B cell (primary cell): ENCODE data around the gene TUBGCP4. TPM values are rescaled to one million over a fixed set of nuclear protein-coding genes. Genes with fewer than 3 reads are reported as not detected.

Source experiments
- ATAC-seq: fragments of 200-7000 bp; cut with Tn5 transposase; one replicate; pipeline ENCODE4 v1.10.0; 2021; ENCODE audit warnings: low read depth, mild to moderate bottlenecking, moderate number of reproducible peaks, moderate library complexity
- CTCF ChIA-PET: fragments of 350-600 bp; sonication (Branson Sonifier 250); formaldehyde crosslinking; loops from one replicate; lab custom pipeline; 2021; ENCODE audit warnings: antibody characterized with exemption, inconsistent platforms; lab: Charles Lee
- POLR2A ChIA-PET: fragments of 350-600 bp; sonication (Branson Sonifier 250); formaldehyde crosslinking; loops from one replicate; lab custom pipeline; 2021; ENCODE audit warnings: antibody characterized with exemption; lab: Charles Lee
- DNase-seq: peaks from one replicate; pipeline ENCODE4 v3.0.0; 2013
- H2AFZ ChIP-seq: 2 replicates; pipeline ENCODE4 v1.6.1; 2012; ENCODE audit warnings: mild to moderate bottlenecking, low read depth, low read length; ENCODE audit not compliant: insufficient read depth, poor library complexity, severe bottlenecking
- H3K27ac ChIP-seq, 2 donors: 1 replicate in 1 of 2; 2 replicates in 1 of 2; pipeline ENCODE4 v1.5.1; 2012 to 2013; ENCODE audit warnings: low read length in 2 of 2, mild to moderate bottlenecking in 2 of 2, moderate library complexity in 1 of 2
- H3K27me3 ChIP-seq, 4 experiments: fragments of 200-600 bp in 1 of 4; sonication (generic) in 1 of 4; replicated peaks in 1 of 4; 1 replicate in 2 of 4; 2 replicates in 2 of 4; pipeline versions ENCODE4 v1.6.1 to v1.7.0; 2013 to 2016; ENCODE audit warnings: low read length in 3 of 4, mild to moderate bottlenecking in 2 of 4, mixed read lengths in 1 of 4, moderate library complexity in 1 of 4; ENCODE audit not compliant: insufficient read depth in 4 of 4, control insufficient read depth in 3 of 4; ENCODE audit errors: control extremely low read depth in 1 of 4
- H3K36me3 ChIP-seq, 2 experiments: replicated peaks in 1 of 2; 1 replicate in 1 of 2; 2 replicates in 1 of 2; pipeline versions ENCODE4 v1.6.1 to v1.7.1; 2013; ENCODE audit warnings: low read length in 1 of 2; ENCODE audit not compliant: insufficient read depth in 2 of 2, control insufficient read depth in 1 of 2; ENCODE audit errors: control extremely low read depth in 1 of 2, extremely low read depth in 1 of 2
- H3K4me1 ChIP-seq, 2 donors: fragments of 200-600 bp in 1 of 2; sonication (generic) in 1 of 2; 1 replicate in 1 of 2; 2 replicates in 1 of 2; pipeline versions ENCODE4 v1.5.1 to v1.6.1; 2013 to 2017; ENCODE audit warnings: low read length in 2 of 2; ENCODE audit not compliant: control insufficient read depth in 2 of 2, insufficient read depth in 2 of 2
- H3K4me2 ChIP-seq: replicated peaks from 2 replicates; pipeline ENCODE3; 2012; ENCODE audit warnings: mild to moderate bottlenecking, low read depth, low read length; ENCODE audit not compliant: poor library complexity, severe bottlenecking
- H3K4me3 ChIP-seq, 5 experiments: fragments of 200-600 bp in 1 of 5; sonication (generic) in 1 of 5; 1 replicate in 3 of 5; 2 replicates in 2 of 5; pipeline versions ENCODE4 v1.5.1 to v1.7.0; 2011 to 2016; ENCODE audit warnings: low read length in 4 of 5, mild to moderate bottlenecking in 4 of 5, low read depth in 2 of 5, control low read depth in 1 of 5, moderate library complexity in 1 of 5; ENCODE audit not compliant: insufficient read depth in 1 of 5; ENCODE audit errors: control extremely low read depth in 1 of 5, extremely low read depth in 1 of 5
- H3K79me2 ChIP-seq: fragments of 200-600 bp; sonication (generic); one replicate; pipeline ENCODE4 v1.6.0; 2016; ENCODE audit warnings: low read length; ENCODE audit not compliant: control insufficient read depth, insufficient read depth
- H3K9ac ChIP-seq: fragments of 200-600 bp; sonication (generic); 2 replicates; pipeline ENCODE4 v1.6.1; 2017; ENCODE audit warnings: mild to moderate bottlenecking, low read length, moderate library complexity
- H3K9me3 ChIP-seq, 3 donors: one replicate each; pipeline versions ENCODE4 v1.6.1 to v1.7.1; 2013; ENCODE audit warnings: low read length in 2 of 3; ENCODE audit not compliant: control insufficient read depth in 2 of 3, insufficient read depth in 1 of 3; ENCODE audit errors: control extremely low read depth in 1 of 3
- H4K20me1 ChIP-seq: 2 replicates; pipeline ENCODE4 v1.6.0; 2012; ENCODE audit warnings: mild to moderate bottlenecking, low read length; ENCODE audit not compliant: insufficient read depth, control insufficient read depth, poor library complexity, severe bottlenecking
- H3K27ac Mint-ChIP-seq: one replicate; pipeline ENCODE4 v1.8.0; 2021; ENCODE audit warnings: mixed read lengths
- H3K27me3 Mint-ChIP-seq: one replicate; pipeline ENCODE4 v1.8.0; 2021; ENCODE audit warnings: mixed read lengths
- H3K4me1 Mint-ChIP-seq: one replicate; pipeline ENCODE4 v1.8.0; 2021; ENCODE audit warnings: mixed read lengths
- H3K4me3 Mint-ChIP-seq: one replicate; pipeline ENCODE4 v1.8.0; 2021; ENCODE audit warnings: mixed read lengths
- H3K9me3 Mint-ChIP-seq: one replicate; pipeline ENCODE4 v1.8.0; 2022; ENCODE audit warnings: mixed read lengths; ENCODE audit not compliant: insufficient read depth
- CTCF ChIP-seq: fragments of 200-600 bp; IDR thresholded peaks from one replicate; pipeline ENCODE4 v1.8.0; 2022; ENCODE audit warnings: antibody characterized with exemption, mild to moderate bottlenecking
- EZH2 ChIP-seq: IDR thresholded peaks from 2 replicates; pipeline ENCODE4 v1.6.1; 2012; ENCODE audit warnings: borderline replicate concordance, low read depth, mild to moderate bottlenecking, moderate library complexity, low read length; ENCODE audit not compliant: insufficient read depth, poor library complexity, severe bottlenecking
- WGBS: methylation state at CpG from one replicate; pipeline ENCODE4 v1.1.5; 2013; ENCODE audit warnings: missing lambda C conversion rate; ENCODE audit not compliant: insufficient coverage; 5-methylcytosine and 5-hydroxymethylcytosine counted together
- intact Hi-C: fragments of 100-400 bp; cut with micrococcal nuclease; formaldehyde crosslinking; loops from one replicate; pipeline ENCODE4 v1.10.0; 2022
- polyA plus RNA-seq: library from polyadenylated mRNA; depleted of rRNA; stranded (reverse); fragments of >200 nt; gene quantifications from 2 replicates; pipeline ENCODE4 v1.2.3, GENCODE V29; 2012
- total RNA-seq, 2 donors: library from RNA; stranded (reverse); fragments of 120-200 nt in 1 of 2; gene quantifications; 1 replicate in 1 of 2; 2 replicates in 1 of 2; pipeline versions ENCODE4 v1.2.3 to v1.2.4, GENCODE V29; 2013 to 2022

TUBGCP4 gene
- total and polyA plus RNA-seq, 2 donors (not counting 1 experiment from before 2014, with no cell fraction given): 10.0 to 31.6 TPM

- Histone ChIP-seq H4K20me1 (no peaks in the 10 kb centered on the region), H2AFZ (no peak overlapping the region), H3K9me3 (no peaks in the 10 kb centered on the region), H3K4me2 (no peak overlapping the region), H3K27ac (no peak overlapping the region), H3K9ac (no peak overlapping the region), H3K36me3 (peaks cover 10 to 43% of the 10 kb centered on the region in 2 experiments), H3K79me2 (no peaks in the 10 kb centered on the region), H3K4me1 (no peaks in the 10 kb centered on the region), H3K4me3 (no peak overlapping the region), H3K27me3 (no peaks in the 10 kb centered on the region)
- POLR2A ChIA-PET: no interaction called here
- peak; percentile 18 for DNase-seq
- WGBS: 10% methylated on average over 2 of the region's 4 CpGs
- TF ChIP-seq CTCF: no peak
- no peak for TF ChIP-seq EZH2
- Mint-ChIP-seq H3K4me1 (no peaks in the 10 kb centered on the region), H3K4me3 (no peak overlapping the region), H3K27me3 (no peaks in the 10 kb centered on the region), H3K27ac (peak overlapping the region; percentile 11), H3K9me3 (no peaks in the 10 kb centered on the region)
- intact Hi-C loops: no loop called here
- CTCF ChIA-PET: interaction anchor here (0.7 to 2.8 kb wide), 3 partner anchors 11 to 74 kb away, joined by 3 to 17 read pairs (median 4); no protein-coding TSS in a partner anchor
- ATAC-seq: no peak
Observed at GRCh38 chr15:43440721-43441281, 69.9 kb downstream of the TUBGCP4 start.

- TF ChIP-seq CTCF (no peak), EZH2 (no peak)
- no peaks in the 10 kb centered on the region for H3K9me3 Mint-ChIP-seq
- no peak overlapping the region for H3K4me3 ChIP-seq
- no peaks in the 10 kb centered on the region for H3K4me1 ChIP-seq
- intact Hi-C loops: no loop called here
- H3K27ac Mint-ChIP-seq: no peak overlapping the region
- H3K9me3 ChIP-seq: no peaks in the 10 kb centered on the region
- ChIA-PET POLR2A (interaction anchor here (0.7 kb wide), 1 partner anchor 33 kb away, joined by 5 read pairs; no protein-coding TSS in a partner anchor), CTCF (interaction anchor here (1.2 to 2.8 kb wide), 2 partner anchors 70 to 73 kb away, joined by 4 to 17 read pairs; no protein-coding TSS in a partner anchor)
- H3K27ac ChIP-seq: no peak overlapping the region
- no peaks in the 10 kb centered on the region for H3K27me3 ChIP-seq
- no peak overlapping the region for H3K4me3 Mint-ChIP-seq
- no peaks in the 10 kb centered on the region for H3K27me3 Mint-ChIP-seq
- H3K36me3 ChIP-seq: peaks cover 11 to 43% of the 10 kb centered on the region in 2 experiments
- H2AFZ ChIP-seq: no peak overlapping the region
- no peak for DNase-seq
- no peaks in the 10 kb centered on the region for H3K4me1 Mint-ChIP-seq
- no peaks in the 10 kb centered on the region for H3K79me2 ChIP-seq
- H3K9ac ChIP-seq: no peak overlapping the region
- no peaks in the 10 kb centered on the region for H4K20me1 ChIP-seq
- no peak overlapping the region for H3K4me2 ChIP-seq
- ATAC-seq: no peak
Observed at GRCh38 chr15:43441316-43441715, 70.4 kb downstream of the TUBGCP4 start.
